Vagina (tissue), 2 donors: ENCODE measurements around the gene NPDC1. TPM values are rescaled to one million over a fixed set of nuclear protein-coding genes. Genes with fewer than 3 reads are reported as not detected.

Experiments used
- DNase-seq, 2 donors: peaks; one replicate each; pipeline ENCODE4 v3.0.0-alpha.2; 2017; ENCODE audit errors: extremely low spot score in 2 of 2
- H3K27ac ChIP-seq: fragments of 200-600 bp; sonication (generic); one replicate; pipeline ENCODE4 v1.5.1; 2019
- H3K27me3 ChIP-seq: fragments of 200-600 bp; sonication (generic); one replicate; pipeline ENCODE4 v1.5.1; 2019
- H3K36me3 ChIP-seq, 2 donors: fragments of 200-600 bp; sonication (generic); one replicate each; pipeline ENCODE4 v1.5.1; 2017 to 2019
- H3K4me1 ChIP-seq: fragments of 200-600 bp; sonication (generic); one replicate; pipeline ENCODE4 v1.5.1; 2019
- H3K4me3 ChIP-seq, 2 donors: fragments of 200-600 bp; sonication (generic); 1 replicate in 1 of 2; 2 replicates in 1 of 2; pipeline ENCODE4 v1.5.1; 2016 to 2019
- H3K9me3 ChIP-seq: fragments of 200-600 bp; sonication (generic); one replicate; pipeline ENCODE4 v1.5.1; 2019
- CTCF ChIP-seq, 3 experiments: fragments of 450-650 bp in 2 of 3; fragments of 200-600 bp in 1 of 3; sonication (generic) in 1 of 3; IDR thresholded peaks; one replicate each; pipeline ENCODE4 v1.5.1; 2017 to 2019; ENCODE audit warnings: antibody characterized with exemption in 3 of 3, mild to moderate bottlenecking in 2 of 3, moderate library complexity in 2 of 3
- POLR2A ChIP-seq, 2 donors: fragments of 450-650 bp; IDR thresholded peaks; one replicate each; pipeline ENCODE4 v1.6.1; 2017; ENCODE audit warnings: antibody characterized with exemption in 2 of 2, mild to moderate bottlenecking in 2 of 2, moderate library complexity in 2 of 2
- POLR2AphosphoS5 ChIP-seq, 2 donors: sonication (generic); formaldehyde crosslinking; IDR thresholded peaks; one replicate each; pipeline ENCODE4 v1.9.0; 2017; ENCODE audit warnings: antibody characterized with exemption in 2 of 2, mild to moderate bottlenecking in 2 of 2, low read depth in 1 of 2; ENCODE audit not compliant: insufficient read depth in 1 of 2
- intact Hi-C: fragments of 100-400 bp; cut with DNase I; formaldehyde crosslinking; loops from one replicate; pipeline ENCODE4 v1.15.1; 2023
- total RNA-seq: library from RNA; depleted of rRNA; stranded (reverse); fragments of >200 nt; gene quantifications from one replicate; pipeline ENCODE4 v1.2.3, GENCODE V29; 2016

The NPDC1 gene
- total RNA-seq, 1 donor from 2014 or later = 67.5 TPM

GRCh38 chr9:137021568-137021978 lies 24.4 kb downstream of the NPDC1 start:
- Histone ChIP-seq H3K27me3 (no peaks in the 10 kb centered on the region), H3K4me1 (peaks cover 14% of the 10 kb centered on the region), H3K4me3 (no peak overlapping the region), H3K27ac (no peak overlapping the region), H3K36me3 (peaks cover 0 to 11% of the 10 kb centered on the region in 2 donors), H3K9me3 (no peaks in the 10 kb centered on the region)
- DNase-seq = no peak
- no peak for TF ChIP-seq CTCF (IDR thresholded peaks at IDR 0.05)
- TF ChIP-seq POLR2A (IDR thresholded peaks at IDR 0.05) = no peak
- TF ChIP-seq POLR2AphosphoS5 (IDR thresholded peaks at IDR 0.05; ENCODE audit: insufficient read depth in 1 of 2, low read depth in 1 of 2) = no peak
- intact Hi-C loops = no loop called here

DNA sequence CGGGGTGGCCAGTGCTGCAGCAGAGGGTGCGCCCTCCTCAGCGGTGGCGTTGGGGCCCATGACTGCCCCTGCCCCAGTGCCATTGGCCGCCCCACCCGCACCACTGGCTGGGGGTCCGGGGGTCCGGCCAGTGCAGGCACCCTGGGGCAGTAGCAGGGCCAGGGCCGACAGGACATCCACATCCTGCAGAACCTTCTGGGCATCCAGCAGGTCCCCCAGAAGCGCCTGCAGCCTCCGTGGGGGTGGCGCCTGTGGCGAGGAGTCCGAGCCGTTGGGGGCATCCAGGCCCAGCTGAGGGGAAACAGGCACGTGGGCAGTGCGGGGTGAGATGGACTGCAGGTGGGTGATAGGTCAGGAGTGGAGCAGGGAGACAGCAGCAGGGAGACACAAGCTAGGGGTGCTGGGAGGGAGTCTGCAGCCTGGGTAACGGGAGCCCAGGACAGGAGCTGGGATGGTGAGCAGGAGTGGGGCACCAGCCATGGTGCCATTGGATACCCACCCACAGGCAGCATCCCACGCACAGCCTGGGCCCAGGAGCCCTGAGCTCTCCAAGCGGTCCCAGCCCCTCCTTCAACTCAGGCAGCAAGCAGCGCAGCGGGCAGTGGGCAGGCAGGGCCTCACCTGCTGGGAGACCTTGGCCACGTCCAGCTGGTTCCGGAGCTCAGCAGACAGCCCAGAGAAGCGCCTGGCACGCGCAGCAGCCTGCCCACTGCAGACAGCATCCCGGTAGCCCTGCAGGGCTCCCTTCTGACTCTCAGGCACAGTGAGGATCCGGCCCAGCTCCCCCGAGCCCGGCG lies 25.0 kb downstream of the NPDC1 start:
- H3K36me3 ChIP-seq = peaks cover 0 to 17% of the 10 kb centered on the region in 2 donors
- TF ChIP-seq POLR2A (IDR thresholded peaks at IDR 0.05) = no peak
- TF ChIP-seq CTCF (IDR thresholded peaks at IDR 0.05) = no peak
- TF ChIP-seq POLR2AphosphoS5 (IDR thresholded peaks at IDR 0.05; ENCODE audit: insufficient read depth in 1 of 2, low read depth in 1 of 2) = no peak
- H3K27me3 ChIP-seq = no peaks in the 10 kb centered on the region
- H3K4me1 ChIP-seq = peaks cover 8% of the 10 kb centered on the region
- no peaks in the 10 kb centered on the region for H3K9me3 ChIP-seq
- H3K4me3 ChIP-seq = no peak overlapping the region
- no peak overlapping the region for H3K27ac ChIP-seq
- no peak for DNase-seq
- intact Hi-C loops = no loop called here

- Histone ChIP-seq H3K36me3 (peaks cover 0 to 20% of the 10 kb centered on the region in 2 donors), H3K27ac (no peak overlapping the region), H3K4me1 (no peaks in the 10 kb centered on the region), H3K9me3 (no peaks in the 10 kb centered on the region), H3K27me3 (no peaks in the 10 kb centered on the region), H3K4me3 (no peak overlapping the region)
- intact Hi-C loops = no loop called here
- no peak for TF ChIP-seq CTCF (IDR thresholded peaks at IDR 0.05)
- TF ChIP-seq POLR2AphosphoS5 (IDR thresholded peaks at IDR 0.05; ENCODE audit: insufficient read depth in 1 of 2, low read depth in 1 of 2) = no peak
- TF ChIP-seq POLR2A (IDR thresholded peaks at IDR 0.05) = no peak
- DNase-seq = no peak
Measured at GRCh38 chr9:137019891-137020683, 25.9 kb downstream of the NPDC1 start.

DNA sequence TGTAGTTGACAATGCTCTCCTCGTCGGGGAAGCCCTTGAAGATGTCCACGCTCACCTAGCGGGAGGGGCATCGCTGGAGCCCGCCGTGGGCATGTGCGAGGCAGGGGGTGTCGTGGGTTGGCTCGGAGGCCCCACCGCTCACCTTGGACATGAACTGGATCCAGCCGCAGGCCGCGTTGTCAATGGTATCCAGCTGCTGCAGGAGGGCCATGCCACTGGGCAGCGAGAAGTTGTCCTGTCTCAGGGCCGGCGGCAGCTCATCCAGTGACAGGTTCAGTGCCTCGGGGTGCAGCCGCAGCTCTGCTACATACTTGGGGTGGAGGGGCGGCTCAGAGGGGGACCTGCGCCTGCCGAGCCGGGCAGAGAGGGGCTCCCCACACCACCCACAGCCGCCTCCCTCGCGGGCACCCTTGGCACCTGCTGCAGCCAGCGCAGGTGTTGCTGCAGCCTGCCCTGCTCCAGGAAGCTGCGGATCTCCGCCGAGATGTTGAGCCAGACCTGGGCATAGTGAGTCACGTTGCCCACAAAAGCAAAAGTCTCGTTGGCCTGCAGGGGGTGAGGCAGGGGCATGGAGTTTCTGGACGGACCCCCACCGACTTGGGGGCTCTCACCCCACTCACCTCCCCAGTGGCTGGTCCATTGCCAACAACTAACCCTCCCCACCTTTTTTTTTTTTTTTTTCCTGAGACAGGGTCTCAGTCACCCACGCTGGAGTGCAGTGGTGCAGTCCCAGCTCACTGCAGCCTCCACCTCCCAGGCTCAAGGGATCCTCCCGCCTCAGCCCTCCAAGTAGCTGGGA lies 27.0 kb downstream of the NPDC1 start:
- no peaks in the 10 kb centered on the region for H3K9me3 ChIP-seq
- peaks cover 0 to 20% of the 10 kb centered on the region in 2 donors for H3K36me3 ChIP-seq
- H3K27ac ChIP-seq = no peak overlapping the region
- intact Hi-C loops = no loop called here
- no peak for DNase-seq
- H3K27me3 ChIP-seq = no peaks in the 10 kb centered on the region
- H3K4me3 ChIP-seq = no peak overlapping the region
- no peaks in the 10 kb centered on the region for H3K4me1 ChIP-seq
- no peak for TF ChIP-seq CTCF (IDR thresholded peaks at IDR 0.05)
- no peak for TF ChIP-seq POLR2AphosphoS5 (IDR thresholded peaks at IDR 0.05; ENCODE audit: insufficient read depth in 1 of 2, low read depth in 1 of 2)
- no peak for TF ChIP-seq POLR2A (IDR thresholded peaks at IDR 0.05)
